CD14-positive monocyte (primary cell): ENCODE results near the gene CFAP299. TPM values are rescaled to one million over a fixed set of nuclear protein-coding genes. Genes with fewer than 3 reads are reported as not detected.

Experiments used
- DNase-seq, 3 donors: peaks; one replicate each; pipeline ENCODE4 v3.0.0-alpha.2; 2011 to 2022
- H2AFZ ChIP-seq: 2 replicates; pipeline ENCODE4 v1.6.0; 2012; ENCODE audit warnings: mild to moderate bottlenecking, low read depth, low read length, inconsistent platforms; ENCODE audit not compliant: insufficient read depth, poor library complexity, severe bottlenecking
- H3K27ac ChIP-seq, 2 donors: 1 replicate in 1 of 2; 2 replicates in 1 of 2; pipeline ENCODE4 v1.5.1; 2012 to 2013; ENCODE audit warnings: low read length in 2 of 2, control low read depth in 1 of 2, inconsistent platforms in 1 of 2, low read depth in 1 of 2, mild to moderate bottlenecking in 1 of 2
- H3K27me3 ChIP-seq, 2 donors: one replicate each; pipeline versions ENCODE4 v1.6.0 to v1.6.1; 2011 to 2013; ENCODE audit warnings: low read length in 2 of 2; ENCODE audit not compliant: control insufficient read depth in 2 of 2, insufficient read depth in 2 of 2
- H3K36me3 ChIP-seq, 2 donors: replicated peaks in 1 of 2; 1 replicate in 1 of 2; 2 replicates in 1 of 2; pipeline versions ENCODE4 v1.5.1 to v1.6.1; 2012 to 2013; ENCODE audit warnings: low read length in 2 of 2, control low read depth in 1 of 2, inconsistent platforms in 1 of 2, mild to moderate bottlenecking in 1 of 2; ENCODE audit not compliant: insufficient read depth in 2 of 2, control insufficient read depth in 1 of 2
- H3K4me1 ChIP-seq, 2 donors: 1 replicate in 1 of 2; 2 replicates in 1 of 2; pipeline versions ENCODE4 v1.5.1 to v1.6.1; 2012 to 2013; ENCODE audit warnings: low read length in 2 of 2, control low read depth in 1 of 2, inconsistent platforms in 1 of 2, mild to moderate bottlenecking in 1 of 2, moderate library complexity in 1 of 2; ENCODE audit not compliant: insufficient read depth in 2 of 2, control insufficient read depth in 1 of 2
- H3K4me2 ChIP-seq: replicated peaks from 2 replicates; pipeline ENCODE3; 2012; ENCODE audit warnings: low read length, moderate library complexity, mild to moderate bottlenecking; ENCODE audit not compliant: poor library complexity, severe bottlenecking; ENCODE audit errors: extremely low read depth
- H3K4me3 ChIP-seq, 3 experiments: fragments of 200-600 bp in 1 of 3; sonication (generic) in 1 of 3; replicated peaks in 1 of 3; 1 replicate in 2 of 3; 2 replicates in 1 of 3; pipeline ENCODE4 v1.5.1; 2011 to 2013; ENCODE audit warnings: low read length in 3 of 3, mild to moderate bottlenecking in 3 of 3, control low read depth in 2 of 3, low read depth in 2 of 3, inconsistent platforms in 1 of 3, moderate library complexity in 1 of 3
- H3K79me2 ChIP-seq: 2 replicates; pipeline ENCODE4 v1.6.0; 2012; ENCODE audit warnings: mild to moderate bottlenecking, control low read depth, inconsistent platforms, low read length, moderate library complexity; ENCODE audit not compliant: insufficient read depth
- H3K9ac ChIP-seq: 2 replicates; pipeline ENCODE4 v1.6.0; 2017; ENCODE audit warnings: low read length, mild to moderate bottlenecking; ENCODE audit not compliant: insufficient read depth, poor library complexity, severe bottlenecking
- H3K9me3 ChIP-seq, 2 donors: replicated peaks in 1 of 2; 1 replicate in 1 of 2; 2 replicates in 1 of 2; pipeline versions ENCODE4 v1.5.1 to v1.6.1; 2012 to 2013; ENCODE audit warnings: low read length in 2 of 2, control low read depth in 1 of 2; ENCODE audit not compliant: control insufficient read depth in 1 of 2, insufficient read depth in 1 of 2
- H4K20me1 ChIP-seq: 2 replicates; pipeline ENCODE4 v1.6.0; 2012; ENCODE audit warnings: mild to moderate bottlenecking, low read length, control low read depth, moderate library complexity; ENCODE audit not compliant: insufficient read depth
- H3K27ac Mint-ChIP-seq, 7 donors: one replicate each; pipeline ENCODE4 v1.8.0; 2020; ENCODE audit warnings: mild to moderate bottlenecking in 7 of 7, mixed read lengths in 7 of 7, moderate library complexity in 6 of 7, inconsistent platforms in 2 of 7
- H3K27me3 Mint-ChIP-seq, 3 donors: one replicate each; pipeline ENCODE4 v1.8.0; 2021 to 2022; ENCODE audit warnings: low read depth in 3 of 3, mild to moderate bottlenecking in 3 of 3, mixed read lengths in 3 of 3, moderate library complexity in 3 of 3, inconsistent platforms in 1 of 3
- H3K36me3 Mint-ChIP-seq, 2 donors: one replicate each; pipeline ENCODE4 v1.8.0; 2020; ENCODE audit warnings: mixed read lengths in 2 of 2, inconsistent platforms in 1 of 2, mild to moderate bottlenecking in 1 of 2
- H3K4me1 Mint-ChIP-seq: one replicate; pipeline ENCODE4 v1.8.0; 2020; ENCODE audit warnings: mild to moderate bottlenecking, mixed read lengths
- H3K4me3 Mint-ChIP-seq, 2 donors: one replicate each; pipeline ENCODE4 v1.8.0; 2020; ENCODE audit warnings: mild to moderate bottlenecking in 2 of 2, mixed read lengths in 2 of 2, moderate library complexity in 1 of 2
- H3K9me3 Mint-ChIP-seq, 7 donors: one replicate each; pipeline ENCODE4 v1.8.0; 2020 to 2022; ENCODE audit warnings: mixed read lengths in 7 of 7, mild to moderate bottlenecking in 6 of 7, moderate library complexity in 6 of 7, inconsistent platforms in 2 of 7
- WGBS: methylation state at CpG from one replicate; pipeline ENCODE4 v1.1.5; 2013; ENCODE audit warnings: missing lambda C conversion rate; ENCODE audit not compliant: insufficient coverage; 5-methylcytosine and 5-hydroxymethylcytosine counted together
- intact Hi-C, 2 donors: fragments of 100-400 bp; cut with micrococcal nuclease; formaldehyde crosslinking; loops; one replicate each; pipeline versions ENCODE4 v1.15.0 to v1.15.1; 2023
- polyA plus RNA-seq, 3 donors: library from polyadenylated mRNA; depleted of rRNA in 1 of 3; unstranded in 2 of 3; stranded (reverse) in 1 of 3; fragments of 300-500 nt in 2 of 3; fragments of >200 nt in 1 of 3; fragmentation: Illumina TruSeq in 2 of 3; gene quantifications; 1 replicate in 2 of 3; 2 replicates in 1 of 3; pipeline ENCODE4 v1.2.3, GENCODE V29; 2012 to 2021
- TF ChIP-seq, protein P1 (sequence below): fragments of 200-600 bp; IDR thresholded peaks from one replicate; pipeline ENCODE4 v1.8.0; 2022; ENCODE audit warnings: antibody characterized with exemption, mild to moderate bottlenecking

Gene CFAP299
- polyA plus RNA-seq, 3 donors = not detected

DNA sequence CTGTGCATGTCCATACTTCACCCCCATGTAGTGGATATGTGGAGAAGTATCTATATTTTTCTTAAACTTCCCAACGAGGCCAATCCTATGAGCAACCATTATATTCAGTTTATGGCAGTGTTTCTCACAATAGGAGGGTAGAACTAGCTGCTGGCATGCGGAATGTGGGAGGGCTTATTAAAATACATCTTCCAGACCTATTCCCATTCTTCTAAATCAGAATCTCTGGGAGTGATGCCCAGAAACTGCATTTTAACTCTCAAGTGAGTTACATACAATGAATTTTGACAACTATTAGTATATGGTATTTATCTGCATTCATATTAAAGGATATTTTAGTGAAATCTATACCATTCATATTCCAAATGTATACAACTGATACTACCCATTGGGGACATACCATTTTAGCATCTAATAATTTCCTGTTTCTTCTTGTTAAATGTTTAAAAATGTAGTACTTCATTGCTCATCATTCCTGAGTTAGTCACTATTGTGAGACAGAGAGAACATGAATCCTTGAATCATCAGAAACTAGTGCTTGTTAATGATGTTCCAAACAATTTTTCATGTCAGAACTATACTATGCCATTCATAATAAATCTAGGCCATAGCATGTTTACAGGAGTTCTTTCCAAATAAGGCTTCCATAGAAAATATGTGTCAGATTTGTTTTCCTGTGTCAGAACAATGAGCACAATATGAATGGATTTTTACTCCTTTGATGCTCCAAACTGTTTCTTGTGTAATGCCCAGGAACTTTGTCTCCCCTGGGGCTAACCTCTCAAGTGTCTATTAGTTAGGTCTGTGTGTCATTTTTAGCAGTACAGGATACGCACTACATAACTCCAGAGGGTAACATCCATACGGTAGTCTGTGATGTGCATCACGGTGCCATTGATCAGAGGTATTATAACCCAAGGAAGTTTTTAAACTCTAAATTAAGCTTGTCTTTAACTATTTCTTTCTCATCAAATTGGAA lies 496.1 kb downstream of the CFAP299 start:
- Mint-ChIP-seq H3K36me3 (no peaks in the 10 kb centered on the region), H3K27ac (no peak overlapping the region), H3K27me3 (no peaks in the 10 kb centered on the region), H3K4me1 (no peaks in the 10 kb centered on the region), H3K4me3 (no peak overlapping the region), H3K9me3 (peaks cover 0 to 6% (median 2%) of the 10 kb centered on the region in 7 donors)
- Histone ChIP-seq H3K36me3 (no peaks in the 10 kb centered on the region), H3K4me1 (no peaks in the 10 kb centered on the region), H3K9ac (no peak overlapping the region), H2AFZ (no peak overlapping the region), H4K20me1 (no peaks in the 10 kb centered on the region), H3K4me2 (no peak overlapping the region), H3K79me2 (no peaks in the 10 kb centered on the region), H3K27ac (no peak overlapping the region), H3K9me3 (no peaks in the 10 kb centered on the region), H3K4me3 (no peak overlapping the region), H3K27me3 (no peaks in the 10 kb centered on the region)
- DNase-seq = no peak
- TF ChIP-seq, protein P1, sequence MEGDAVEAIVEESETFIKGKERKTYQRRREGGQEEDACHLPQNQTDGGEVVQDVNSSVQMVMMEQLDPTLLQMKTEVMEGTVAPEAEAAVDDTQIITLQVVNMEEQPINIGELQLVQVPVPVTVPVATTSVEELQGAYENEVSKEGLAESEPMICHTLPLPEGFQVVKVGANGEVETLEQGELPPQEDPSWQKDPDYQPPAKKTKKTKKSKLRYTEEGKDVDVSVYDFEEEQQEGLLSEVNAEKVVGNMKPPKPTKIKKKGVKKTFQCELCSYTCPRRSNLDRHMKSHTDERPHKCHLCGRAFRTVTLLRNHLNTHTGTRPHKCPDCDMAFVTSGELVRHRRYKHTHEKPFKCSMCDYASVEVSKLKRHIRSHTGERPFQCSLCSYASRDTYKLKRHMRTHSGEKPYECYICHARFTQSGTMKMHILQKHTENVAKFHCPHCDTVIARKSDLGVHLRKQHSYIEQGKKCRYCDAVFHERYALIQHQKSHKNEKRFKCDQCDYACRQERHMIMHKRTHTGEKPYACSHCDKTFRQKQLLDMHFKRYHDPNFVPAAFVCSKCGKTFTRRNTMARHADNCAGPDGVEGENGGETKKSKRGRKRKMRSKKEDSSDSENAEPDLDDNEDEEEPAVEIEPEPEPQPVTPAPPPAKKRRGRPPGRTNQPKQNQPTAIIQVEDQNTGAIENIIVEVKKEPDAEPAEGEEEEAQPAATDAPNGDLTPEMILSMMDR = no peak
- intact Hi-C loops = no loop called here
- WGBS = no CpG with 5 or more reads among the region's 5 CpGs

DNA sequence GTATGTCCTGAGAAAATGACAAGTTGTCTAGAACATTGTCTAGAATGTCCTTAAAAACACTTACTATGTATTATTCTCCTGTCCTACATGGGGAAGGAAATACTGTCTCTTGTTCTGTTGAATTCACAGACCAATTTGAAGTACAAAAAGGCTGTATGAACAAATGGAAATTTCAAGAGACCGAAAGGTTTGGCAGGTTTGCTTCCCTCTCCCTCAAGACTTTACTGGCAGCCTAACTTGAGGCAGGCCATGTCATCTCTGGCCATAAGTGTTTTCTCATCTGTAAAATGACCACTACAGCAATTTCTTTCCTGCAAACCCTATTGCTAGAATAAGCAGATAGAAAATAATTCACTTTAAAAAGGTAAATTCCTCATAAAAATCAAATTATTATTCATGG lies 503.8 kb downstream of the CFAP299 start:
- Mint-ChIP-seq H3K4me1 (no peaks in the 10 kb centered on the region), H3K9me3 (peaks cover 0 to 10% (median 1%) of the 10 kb centered on the region in 7 donors), H3K36me3 (no peaks in the 10 kb centered on the region), H3K27me3 (no peaks in the 10 kb centered on the region), H3K27ac (no peak overlapping the region), H3K4me3 (no peak overlapping the region)
- Histone ChIP-seq H3K9me3 (no peaks in the 10 kb centered on the region), H4K20me1 (no peaks in the 10 kb centered on the region), H3K9ac (no peak overlapping the region), H2AFZ (no peak overlapping the region), H3K4me3 (no peak overlapping the region), H3K27ac (no peak overlapping the region), H3K27me3 (no peaks in the 10 kb centered on the region), H3K79me2 (no peaks in the 10 kb centered on the region), H3K4me2 (no peak overlapping the region), H3K36me3 (no peaks in the 10 kb centered on the region), H3K4me1 (no peaks in the 10 kb centered on the region)
- TF ChIP-seq, protein P1 = no peak
- no CpG with 5 or more reads among the region's 1 CpG for WGBS
- DNase-seq = no peak
- intact Hi-C loops = no loop called here
